Large intestine (tissue), 3 donors: ENCODE results near the gene CACNA1E. TPM values are rescaled to one million over a fixed set of nuclear protein-coding genes. Genes with fewer than 3 reads are reported as not detected.

Experiments used
- DNase-seq, 2 donors: peaks; one replicate each; pipeline versions ENCODE4 v3.0.0 to v3.0.0-alpha.2; 2013
- H3K27ac ChIP-seq: one replicate; pipeline ENCODE4 v1.5.1; 2013; ENCODE audit warnings: low read length
- H3K27me3 ChIP-seq: 2 replicates; pipeline ENCODE4 v1.6.1; 2013; ENCODE audit warnings: low read length; ENCODE audit not compliant: control insufficient read depth, insufficient read depth
- H3K36me3 ChIP-seq: 2 replicates; pipeline ENCODE4 v1.6.1; 2013; ENCODE audit warnings: low read length; ENCODE audit not compliant: control insufficient read depth, insufficient read depth
- H3K4me1 ChIP-seq: one replicate; pipeline ENCODE4 v1.6.1; 2013; ENCODE audit warnings: low read length; ENCODE audit not compliant: control insufficient read depth, insufficient read depth
- H3K4me3 ChIP-seq: one replicate; pipeline ENCODE4 v1.5.1; 2013; ENCODE audit warnings: low read length
- H3K9me3 ChIP-seq: one replicate; pipeline ENCODE4 v1.6.1; 2013; ENCODE audit warnings: mild to moderate bottlenecking, low read depth, low read length, moderate library complexity; ENCODE audit not compliant: control insufficient read depth
- WGBS: methylation state at CpG from one replicate; pipeline ENCODE4 v1.1.5; 2013; ENCODE audit warnings: low lambda C conversion rate; ENCODE audit not compliant: insufficient coverage; 5-methylcytosine and 5-hydroxymethylcytosine counted together
- polyA plus RNA-seq: library from polyadenylated mRNA; unstranded; fragments of 120-200 nt; gene quantifications from one replicate; pipeline ENCODE4 v1.2.1, GENCODE V29; 2013

The CACNA1E gene
- polyA plus RNA-seq, 1 donor = 1.7 TPM

DNA sequence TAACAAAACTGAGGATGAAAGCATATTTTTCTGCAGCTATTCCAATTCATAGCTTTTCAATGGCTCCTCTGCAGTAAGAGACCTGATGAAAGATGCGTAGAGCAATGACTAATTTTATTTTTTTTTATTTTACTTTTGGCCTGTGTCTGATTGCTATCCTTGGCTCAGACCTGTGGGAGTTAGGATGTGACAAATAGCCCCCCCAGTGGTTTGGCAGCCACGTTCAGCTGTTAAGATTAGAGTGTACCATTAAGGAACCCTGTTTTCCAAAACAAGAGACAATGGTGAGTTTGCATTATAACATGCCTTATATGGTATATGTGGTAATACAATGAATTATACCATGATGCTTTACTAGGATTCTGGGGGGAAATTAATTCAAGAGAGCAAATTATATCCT, 264.7 kb downstream of the CACNA1E start:
- Histone ChIP-seq H3K4me1 (no peaks in the 10 kb centered on the region), H3K27me3 (no peaks in the 10 kb centered on the region), H3K36me3 (no peaks in the 10 kb centered on the region), H3K27ac (no peak overlapping the region), H3K9me3 (no peaks in the 10 kb centered on the region), H3K4me3 (no peak overlapping the region)
- no peak for DNase-seq
- WGBS = no CpG with 5 or more reads among the region's 2 CpGs

DNA sequence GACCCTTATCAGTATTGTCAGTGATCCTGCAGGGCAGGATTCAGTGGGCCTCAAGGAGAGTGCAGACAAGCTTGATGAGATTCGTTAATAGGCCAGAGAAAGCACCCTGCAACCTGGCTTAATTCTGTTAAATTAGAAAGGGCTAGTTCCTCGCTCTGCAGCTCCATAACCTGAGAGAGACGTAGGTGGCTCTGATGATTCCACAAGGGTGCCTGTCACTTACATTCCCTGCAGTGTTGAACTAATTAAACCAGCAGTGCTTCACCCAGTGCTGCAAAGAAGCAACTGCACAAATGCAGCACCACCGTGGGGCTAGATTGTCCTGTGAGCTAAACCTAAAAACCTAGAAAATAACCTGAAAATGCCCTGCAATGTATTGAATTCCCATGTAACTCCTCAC, 270.8 kb downstream of the CACNA1E start:
- Histone ChIP-seq H3K36me3 (no peaks in the 10 kb centered on the region), H3K4me1 (no peaks in the 10 kb centered on the region), H3K27ac (no peak overlapping the region), H3K27me3 (no peaks in the 10 kb centered on the region), H3K4me3 (no peak overlapping the region), H3K9me3 (no peaks in the 10 kb centered on the region)
- DNase-seq = no peak
- WGBS = no CpG with 5 or more reads among the region's 4 CpGs

DNA sequence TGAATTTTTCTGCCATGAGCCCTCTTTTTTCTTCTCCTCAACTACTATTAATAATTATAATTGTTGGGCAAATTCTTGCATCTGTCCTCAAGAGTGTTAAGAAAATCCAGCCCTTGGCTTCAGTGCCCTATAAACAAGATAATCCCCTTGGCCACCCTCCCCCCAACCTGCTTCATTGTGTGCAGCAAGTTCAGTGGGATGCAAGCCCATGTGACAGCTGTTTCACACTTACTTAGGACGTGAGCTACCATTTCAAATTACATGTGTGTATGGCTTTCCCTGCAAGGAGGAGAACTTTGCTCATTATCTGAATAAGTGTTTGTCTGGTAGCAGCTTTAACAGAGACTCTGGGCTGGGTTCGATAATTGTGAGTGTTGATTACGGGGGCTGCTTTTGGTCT, 276.2 kb downstream of the CACNA1E start:
- no peaks in the 10 kb centered on the region for H3K4me1 ChIP-seq
- H3K27ac ChIP-seq = no peak overlapping the region
- no CpG with 5 or more reads among the region's 3 CpGs for WGBS
- H3K9me3 ChIP-seq = no peaks in the 10 kb centered on the region
- H3K27me3 ChIP-seq = no peaks in the 10 kb centered on the region
- no peak for DNase-seq
- H3K36me3 ChIP-seq = no peaks in the 10 kb centered on the region
- H3K4me3 ChIP-seq = no peak overlapping the region

DNA sequence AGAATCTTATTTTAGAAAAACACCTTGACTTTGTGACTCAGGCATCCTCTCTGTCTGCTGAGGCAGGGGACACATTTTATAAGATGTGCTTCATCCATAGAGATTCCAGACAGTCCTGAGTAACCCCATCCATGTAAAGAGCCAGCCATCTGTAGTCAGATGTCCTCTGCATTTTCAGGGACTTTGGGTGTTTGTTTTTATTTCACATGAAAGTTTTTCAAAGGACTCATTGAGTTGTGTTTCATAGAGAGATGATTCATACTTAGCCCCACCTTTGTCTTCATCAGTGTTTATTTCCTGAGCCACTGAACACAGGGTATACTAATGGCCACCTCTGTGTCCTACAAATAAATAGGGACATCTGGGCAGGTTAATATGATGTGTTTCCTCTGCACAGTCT, 280.4 kb downstream of the CACNA1E start:
- no peaks in the 10 kb centered on the region for H3K27me3 ChIP-seq
- no peak for DNase-seq
- no peaks in the 10 kb centered on the region for H3K4me1 ChIP-seq
- no peak overlapping the region for H3K27ac ChIP-seq
- no peaks in the 10 kb centered on the region for H3K9me3 ChIP-seq
- no peak overlapping the region for H3K4me3 ChIP-seq
- no peaks in the 10 kb centered on the region for H3K36me3 ChIP-seq

DNA sequence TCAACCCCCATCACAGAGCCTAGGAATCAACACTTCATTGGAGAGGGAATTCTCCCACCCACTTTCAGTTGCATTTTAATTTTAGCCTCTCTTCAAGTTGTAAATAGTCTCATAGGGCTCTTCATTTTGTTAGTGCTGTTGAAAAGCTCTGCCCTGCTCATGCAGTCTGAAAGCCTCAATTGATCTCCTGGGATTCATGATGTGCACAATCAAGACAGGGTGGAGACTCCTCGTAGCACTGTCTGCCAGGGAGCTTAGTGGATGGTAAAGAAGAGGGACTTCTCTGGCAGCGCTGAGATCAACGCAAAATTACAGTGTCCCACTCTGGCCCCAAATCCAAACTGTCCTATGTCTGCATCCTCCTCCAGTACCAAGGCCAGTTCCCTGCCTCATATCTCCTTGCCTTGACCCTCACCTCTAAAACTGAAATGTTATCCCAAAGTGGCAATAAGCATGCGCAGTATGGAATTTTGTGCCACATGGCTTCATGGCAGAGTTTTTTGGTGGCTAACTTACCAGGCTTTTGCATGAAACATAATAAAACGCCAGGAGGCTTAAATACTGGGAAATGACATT, 282.2 kb downstream of the CACNA1E start:
- Histone ChIP-seq H3K4me3 (no peak overlapping the region), H3K4me1 (no peaks in the 10 kb centered on the region), H3K27me3 (no peaks in the 10 kb centered on the region), H3K9me3 (no peaks in the 10 kb centered on the region), H3K27ac (no peak overlapping the region), H3K36me3 (no peaks in the 10 kb centered on the region)
- DNase-seq = no peak
- WGBS = no CpG with 5 or more reads among the region's 5 CpGs

DNA sequence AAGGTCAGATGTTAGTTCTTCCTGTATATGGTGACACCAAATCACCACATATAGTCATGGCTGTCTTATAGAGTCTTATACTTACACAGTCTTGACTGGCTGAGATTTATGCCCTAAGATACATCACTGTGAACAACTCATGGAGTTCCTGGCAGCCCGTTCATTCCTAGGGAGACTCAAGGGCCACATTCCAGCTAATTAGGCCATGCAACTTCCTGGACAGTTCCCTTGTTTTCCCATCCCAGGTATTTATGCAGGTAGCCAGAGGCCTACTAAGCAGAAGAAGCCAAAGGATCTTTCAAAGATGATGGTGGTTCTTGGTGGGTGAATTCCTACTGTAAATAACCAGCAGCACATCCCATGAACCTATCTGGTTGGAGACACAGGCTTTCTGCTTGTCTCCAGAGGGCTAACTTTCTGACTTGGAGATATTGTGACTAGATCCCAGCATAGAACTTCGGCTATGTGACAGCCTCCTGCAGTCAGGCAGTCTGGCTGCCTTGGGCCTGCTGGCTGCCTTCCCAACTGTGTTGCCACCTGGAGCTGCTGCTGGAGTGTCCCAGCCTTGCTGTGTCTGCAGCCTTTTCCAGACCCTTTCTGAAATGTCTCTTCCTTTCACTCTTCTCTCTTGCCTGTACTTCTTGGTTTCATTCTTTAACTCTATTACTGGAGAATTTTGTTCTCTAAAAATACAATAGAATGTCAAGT, 283.8 kb downstream of the CACNA1E start:
- no peak overlapping the region for H3K27ac ChIP-seq
- no peaks in the 10 kb centered on the region for H3K9me3 ChIP-seq
- H3K27me3 ChIP-seq = no peaks in the 10 kb centered on the region
- no peaks in the 10 kb centered on the region for H3K36me3 ChIP-seq
- H3K4me3 ChIP-seq = no peak overlapping the region
- H3K4me1 ChIP-seq = no peaks in the 10 kb centered on the region
- no CpG with 5 or more reads among the region's 2 CpGs for WGBS
- DNase-seq = no peak

DNA sequence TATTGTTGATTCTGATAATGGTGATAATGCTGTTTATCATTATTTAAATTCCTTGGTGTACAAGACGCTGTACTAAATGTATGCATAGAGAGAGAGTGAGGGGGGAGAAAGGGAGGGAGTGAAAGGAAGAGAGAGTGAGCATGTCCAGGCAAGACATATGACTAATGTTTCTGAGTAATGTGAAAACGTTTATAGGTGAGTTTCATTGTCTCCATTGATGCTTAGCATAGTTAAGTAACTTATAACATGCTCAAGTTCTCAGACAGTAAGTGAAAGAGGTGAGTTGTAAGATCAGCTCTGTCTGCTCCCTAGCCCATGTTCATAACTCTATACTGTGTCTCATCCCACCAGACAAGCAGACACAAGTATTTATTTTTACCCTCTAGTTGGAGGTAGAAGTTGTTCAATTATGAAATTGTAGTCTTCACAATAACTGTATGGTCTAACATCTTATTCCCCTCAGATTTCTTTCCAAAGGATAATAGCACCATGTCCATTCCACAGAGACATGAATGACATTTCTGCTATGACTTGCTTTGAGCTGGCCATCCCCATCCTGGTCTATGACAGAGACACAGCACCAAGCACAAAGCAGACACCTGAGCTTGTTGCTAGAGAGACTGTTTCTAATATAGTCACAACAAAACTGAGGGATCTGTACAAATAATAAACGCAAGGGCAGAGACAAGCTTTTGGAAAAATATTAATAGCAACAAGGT, 285.1 kb downstream of the CACNA1E start:
- Histone ChIP-seq H3K4me1 (no peaks in the 10 kb centered on the region), H3K27ac (no peak overlapping the region), H3K4me3 (no peak overlapping the region), H3K36me3 (no peaks in the 10 kb centered on the region), H3K27me3 (no peaks in the 10 kb centered on the region), H3K9me3 (no peaks in the 10 kb centered on the region)
- WGBS = 50% methylated on average over 1 of the region's 3 CpGs
- DNase-seq = no peak

DNA sequence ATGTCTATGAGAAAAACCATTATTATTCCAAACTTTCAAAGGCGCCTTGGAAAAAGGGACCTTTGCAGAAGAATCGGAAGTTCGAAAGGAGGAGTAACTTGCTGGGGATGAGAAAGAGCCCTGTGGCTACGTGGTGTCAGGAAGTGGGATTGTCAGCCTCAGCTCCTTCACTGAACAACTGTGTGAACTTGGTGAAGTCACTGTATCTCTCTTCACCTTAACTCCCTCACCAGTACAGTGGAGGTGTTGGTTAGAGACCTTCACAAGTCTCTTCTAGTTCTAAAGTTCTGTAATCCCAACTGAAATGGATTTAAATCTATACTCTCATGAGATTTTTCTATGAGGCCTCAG, 285.6 kb downstream of the CACNA1E start:
- H3K4me1 ChIP-seq = no peaks in the 10 kb centered on the region

DNA sequence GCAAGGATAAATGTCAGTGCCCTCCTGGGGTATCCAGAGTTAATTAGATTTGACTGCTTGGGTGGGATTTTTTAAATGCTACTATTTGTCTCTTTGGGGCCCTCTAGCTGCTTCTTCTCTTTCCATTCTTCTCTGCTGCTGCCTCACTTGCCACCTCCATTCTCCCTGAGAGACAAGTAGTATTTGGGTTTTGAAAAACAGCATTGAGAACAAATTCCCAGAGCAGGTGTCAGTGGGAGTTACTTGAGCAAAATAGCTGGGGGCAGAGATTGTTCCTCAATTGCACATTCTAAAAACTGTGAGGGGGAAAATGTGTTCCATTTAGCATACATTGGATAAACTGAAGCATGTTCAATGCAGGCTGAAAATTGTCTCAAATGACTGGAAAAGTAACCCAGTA, 286.5 kb downstream of the CACNA1E start:
- H3K9me3 ChIP-seq = no peaks in the 10 kb centered on the region
- no peaks in the 10 kb centered on the region for H3K4me1 ChIP-seq
- H3K27ac ChIP-seq = no peak overlapping the region
- no peaks in the 10 kb centered on the region for H3K36me3 ChIP-seq
- no peak overlapping the region for H3K4me3 ChIP-seq
- no peak for DNase-seq
- no peaks in the 10 kb centered on the region for H3K27me3 ChIP-seq

More for the DNA sequence above, 285.6 kb downstream of the CACNA1E start:
- Histone ChIP-seq H3K9me3 (no peaks in the 10 kb centered on the region), H3K27me3 (no peaks in the 10 kb centered on the region), H3K4me3 (no peak overlapping the region), H3K27ac (no peak overlapping the region), H3K36me3 (no peaks in the 10 kb centered on the region)
- WGBS = 100% methylated on average over 1 of the region's 4 CpGs
- DNase-seq = no peak

DNA sequence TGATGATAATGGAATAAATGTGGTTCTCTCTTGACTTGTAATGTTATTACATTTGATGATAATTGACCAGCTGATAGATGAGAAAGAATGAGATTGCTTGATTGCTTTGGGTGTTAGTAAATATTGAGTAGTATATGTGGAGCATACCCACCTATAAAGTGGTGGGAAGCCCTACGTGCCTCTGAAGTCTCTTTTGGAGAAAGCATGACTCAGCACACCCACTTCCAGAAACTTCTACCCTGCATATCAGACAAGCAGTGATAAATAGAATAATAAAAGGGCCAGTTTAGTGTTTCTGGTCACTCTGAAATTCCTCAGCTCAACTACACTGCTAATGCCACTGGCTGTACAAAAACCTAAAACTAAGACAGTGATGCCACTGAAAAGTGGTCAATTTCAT, 289.4 kb downstream of the CACNA1E start:
- 60% methylated on average over 1 of the region's 1 CpG for WGBS
- no peaks in the 10 kb centered on the region for H3K4me1 ChIP-seq
- no peaks in the 10 kb centered on the region for H3K9me3 ChIP-seq
- no peaks in the 10 kb centered on the region for H3K27me3 ChIP-seq
- no peaks in the 10 kb centered on the region for H3K36me3 ChIP-seq
- DNase-seq = no peak
- H3K4me3 ChIP-seq = no peak overlapping the region
- H3K27ac ChIP-seq = no peak overlapping the region

DNA sequence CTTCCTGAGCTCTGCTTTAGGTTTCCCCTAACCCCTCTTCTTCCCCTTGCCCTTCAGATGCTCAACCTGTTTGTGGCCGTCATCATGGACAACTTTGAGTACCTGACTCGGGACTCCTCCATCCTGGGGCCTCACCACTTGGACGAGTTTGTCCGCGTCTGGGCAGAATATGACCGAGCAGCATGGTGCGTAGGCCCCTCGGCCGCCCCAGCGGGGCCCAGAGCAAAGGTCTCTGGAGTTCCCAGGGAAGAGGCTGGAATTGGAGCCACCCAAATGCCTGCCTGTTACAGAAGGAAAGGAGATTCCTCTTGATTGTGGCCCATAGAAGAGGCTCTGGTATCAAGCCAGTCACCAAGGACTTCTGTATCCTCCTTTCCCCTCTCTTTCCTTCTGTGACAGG, 292.7 kb downstream of the CACNA1E start:
- no peak for DNase-seq

More for the DNA sequence above, 292.7 kb downstream of the CACNA1E start:
- Histone ChIP-seq H3K4me1 (no peaks in the 10 kb centered on the region), H3K27ac (no peak overlapping the region), H3K27me3 (no peaks in the 10 kb centered on the region), H3K4me3 (no peak overlapping the region), H3K9me3 (no peaks in the 10 kb centered on the region), H3K36me3 (no peaks in the 10 kb centered on the region)
- no CpG with 5 or more reads among the region's 10 CpGs for WGBS
